ENCODE results near the gene LCORL. TPM values are rescaled to one million over a fixed set of nuclear protein-coding genes. Genes with fewer than 3 reads are reported as not detected.
"Not testable (repeated sequence)": the region's sequence is repeated elsewhere in the genome, so short reads cannot be mapped to it uniquely, and the experiment has no call there.

The LCORL gene
- total RNA-seq, 2 experiments from 2014 or later, result 6.3 to 6.5 TPM

DNA sequence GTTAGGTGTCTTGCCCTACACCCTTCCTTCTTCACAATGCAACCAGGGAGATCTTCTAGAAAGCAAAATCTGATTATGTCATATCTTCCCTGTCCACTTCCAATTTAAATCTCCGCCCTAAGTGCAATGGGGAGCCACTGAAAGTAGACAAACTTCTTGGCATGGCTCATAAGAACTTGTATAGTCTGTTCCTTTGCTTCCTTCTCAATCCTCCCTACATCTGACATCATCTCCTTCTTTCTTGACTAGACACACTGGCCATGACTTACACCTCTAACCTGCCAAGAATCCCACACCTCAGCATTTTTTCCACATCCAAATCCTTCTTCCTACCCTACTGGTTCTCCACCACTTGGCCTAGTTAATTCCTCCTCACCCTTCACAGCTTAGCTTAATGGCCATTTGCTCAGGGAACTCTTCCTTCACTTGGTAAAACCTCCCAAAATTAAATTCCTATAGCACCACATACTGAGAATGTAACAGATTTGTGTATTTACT lies 155.6 kb downstream of the LCORL start:
- no peaks in the 10 kb centered on the region for H3K36me3 ChIP-seq (ENCODE audit: insufficient read depth, low read length)
- H3K9me3 ChIP-seq (ENCODE audit: control insufficient read depth in 1 of 2, insufficient read depth in 1 of 2, low read length in 2 of 2), result peaks cover 9 to 14% of the 10 kb centered on the region in 2 experiments
- ATAC-seq (ENCODE audit: poor library complexity), result no peak
- Mint-ChIP-seq H3K27ac (no peak overlapping the region), H3K27me3 (no peaks in the 10 kb centered on the region), H3K4me1 (ENCODE audit: low read depth) (no peaks in the 10 kb centered on the region), H3K4me3 (no peak overlapping the region), H3K36me3 (ENCODE audit: low read depth) (peaks cover 25% of the 10 kb centered on the region), H3K9me3 (peaks cover 5% of the 10 kb centered on the region)
- TF ChIP-seq, protein P1, sequence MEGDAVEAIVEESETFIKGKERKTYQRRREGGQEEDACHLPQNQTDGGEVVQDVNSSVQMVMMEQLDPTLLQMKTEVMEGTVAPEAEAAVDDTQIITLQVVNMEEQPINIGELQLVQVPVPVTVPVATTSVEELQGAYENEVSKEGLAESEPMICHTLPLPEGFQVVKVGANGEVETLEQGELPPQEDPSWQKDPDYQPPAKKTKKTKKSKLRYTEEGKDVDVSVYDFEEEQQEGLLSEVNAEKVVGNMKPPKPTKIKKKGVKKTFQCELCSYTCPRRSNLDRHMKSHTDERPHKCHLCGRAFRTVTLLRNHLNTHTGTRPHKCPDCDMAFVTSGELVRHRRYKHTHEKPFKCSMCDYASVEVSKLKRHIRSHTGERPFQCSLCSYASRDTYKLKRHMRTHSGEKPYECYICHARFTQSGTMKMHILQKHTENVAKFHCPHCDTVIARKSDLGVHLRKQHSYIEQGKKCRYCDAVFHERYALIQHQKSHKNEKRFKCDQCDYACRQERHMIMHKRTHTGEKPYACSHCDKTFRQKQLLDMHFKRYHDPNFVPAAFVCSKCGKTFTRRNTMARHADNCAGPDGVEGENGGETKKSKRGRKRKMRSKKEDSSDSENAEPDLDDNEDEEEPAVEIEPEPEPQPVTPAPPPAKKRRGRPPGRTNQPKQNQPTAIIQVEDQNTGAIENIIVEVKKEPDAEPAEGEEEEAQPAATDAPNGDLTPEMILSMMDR (IDR thresholded peaks at IDR 0.05), result no peak
- no peak overlapping the region for H3K27ac ChIP-seq (ENCODE audit: low read depth in 1 of 2, low read length in 2 of 2)
- POLR2A ChIA-PET, result no interaction called here
- DNase-seq, result no peak
- H3K4me3 ChIP-seq (ENCODE audit: low read length), result no peak overlapping the region
- H3K4me1 ChIP-seq (ENCODE audit: insufficient read depth, low read length), result no peaks in the 10 kb centered on the region
- no peaks in the 10 kb centered on the region for H3K27me3 ChIP-seq (ENCODE audit: control insufficient read depth in 1 of 2, insufficient read depth in 2 of 2, low read length in 2 of 2)
- CTCF ChIA-PET, result no interaction called here
- intact Hi-C loops (cut with DNase I, micrococcal nuclease), result no loop called here

DNA sequence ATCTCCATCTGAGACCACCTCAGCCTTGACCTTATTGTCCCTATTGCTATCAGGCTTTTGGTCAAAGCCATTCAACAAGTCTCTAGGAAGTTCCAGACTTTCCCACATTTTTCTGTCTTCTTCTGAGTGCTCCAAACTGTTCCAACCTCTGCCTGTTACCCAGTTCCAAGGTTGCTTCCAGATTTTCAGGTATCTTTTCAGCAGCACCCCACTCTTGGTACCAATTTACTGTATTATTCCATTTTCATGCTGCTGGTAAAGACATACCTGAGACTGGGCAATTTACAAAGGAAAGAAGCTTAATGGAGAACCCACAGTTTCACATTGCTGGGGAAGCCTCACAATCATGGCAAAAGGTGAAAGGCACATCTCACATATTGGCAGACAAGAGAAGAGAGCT lies 159.6 kb downstream of the LCORL start:
- ATAC-seq (ENCODE audit: poor library complexity); POLR2A ChIA-PET; H3K36me3 ChIP-seq (ENCODE audit: insufficient read depth, low read length); H3K4me1 Mint-ChIP-seq (ENCODE audit: low read depth); H3K4me1 ChIP-seq (ENCODE audit: insufficient read depth, low read length); intact Hi-C loops (cut with DNase I, micrococcal nuclease); H3K4me3 Mint-ChIP-seq; H3K27ac ChIP-seq (ENCODE audit: low read depth in 1 of 2, low read length in 2 of 2); H3K27me3 Mint-ChIP-seq; DNase-seq; H3K27me3 ChIP-seq (ENCODE audit: control insufficient read depth in 1 of 2, insufficient read depth in 2 of 2, low read length in 2 of 2); H3K4me3 ChIP-seq (ENCODE audit: low read length); CTCF ChIA-PET; H3K27ac Mint-ChIP-seq: not testable (repeated sequence)
- H3K9me3 ChIP-seq (ENCODE audit: control insufficient read depth in 1 of 2, insufficient read depth in 1 of 2, low read length in 2 of 2), result peaks cover 9 to 15% of the 10 kb centered on the region in 2 experiments
- Mint-ChIP-seq H3K36me3 (ENCODE audit: low read depth) (peaks cover 45% of the 10 kb centered on the region), H3K9me3 (peaks cover 12% of the 10 kb centered on the region)

DNA sequence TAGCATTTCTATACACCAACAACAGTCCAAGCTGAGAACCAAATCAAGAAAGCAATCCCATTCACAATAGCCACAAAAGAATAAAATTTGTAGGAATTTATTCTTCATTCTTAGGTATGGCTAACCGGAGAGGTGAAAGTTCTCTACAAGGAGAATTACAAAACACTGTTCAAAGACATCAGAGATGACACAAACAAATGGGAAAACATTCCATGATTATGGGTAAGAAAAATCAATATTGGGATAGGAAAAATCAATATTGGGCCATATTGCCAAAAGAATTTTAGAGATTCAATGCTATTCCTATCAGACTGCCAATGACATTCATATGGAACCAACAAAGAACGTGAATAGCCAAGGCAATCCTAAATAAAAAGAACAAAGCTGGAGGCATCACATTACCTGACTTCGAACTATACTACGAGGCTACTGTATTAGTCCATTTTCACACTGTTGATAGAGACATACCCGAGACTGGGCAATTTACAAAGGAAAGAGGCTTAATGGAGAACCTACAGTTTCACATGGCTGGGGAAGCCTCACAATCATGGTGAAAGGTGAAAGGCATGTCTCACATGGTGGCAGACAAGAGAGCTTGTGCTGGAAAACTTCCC lies 161.7 kb downstream of the LCORL start:
- Mint-ChIP-seq H3K4me1 (ENCODE audit: low read depth) (no peaks in the 10 kb centered on the region), H3K36me3 (ENCODE audit: low read depth) (peaks cover 41% of the 10 kb centered on the region), H3K27ac (no peak overlapping the region), H3K4me3 (no peak overlapping the region), H3K9me3 (peaks cover 12% of the 10 kb centered on the region), H3K27me3 (no peaks in the 10 kb centered on the region)
- TF ChIP-seq, protein P1 (IDR thresholded peaks at IDR 0.05), result no peak
- H3K27me3 ChIP-seq (ENCODE audit: control insufficient read depth in 1 of 2, insufficient read depth in 2 of 2, low read length in 2 of 2), result no peaks in the 10 kb centered on the region
- POLR2A ChIA-PET, result no interaction called here
- H3K9me3 ChIP-seq (ENCODE audit: control insufficient read depth in 1 of 2, insufficient read depth in 1 of 2, low read length in 2 of 2), result peaks cover 9 to 15% of the 10 kb centered on the region in 2 experiments
- no peak overlapping the region for H3K4me3 ChIP-seq (ENCODE audit: low read length)
- no peaks in the 10 kb centered on the region for H3K4me1 ChIP-seq (ENCODE audit: insufficient read depth, low read length)
- no peaks in the 10 kb centered on the region for H3K36me3 ChIP-seq (ENCODE audit: insufficient read depth, low read length)
- DNase-seq, result no peak
- no peak overlapping the region for H3K27ac ChIP-seq (ENCODE audit: low read depth in 1 of 2, low read length in 2 of 2)
- ATAC-seq (ENCODE audit: poor library complexity), result no peak
- intact Hi-C loops (cut with DNase I, micrococcal nuclease), result no loop called here
- CTCF ChIA-PET, result no interaction called here

DNA sequence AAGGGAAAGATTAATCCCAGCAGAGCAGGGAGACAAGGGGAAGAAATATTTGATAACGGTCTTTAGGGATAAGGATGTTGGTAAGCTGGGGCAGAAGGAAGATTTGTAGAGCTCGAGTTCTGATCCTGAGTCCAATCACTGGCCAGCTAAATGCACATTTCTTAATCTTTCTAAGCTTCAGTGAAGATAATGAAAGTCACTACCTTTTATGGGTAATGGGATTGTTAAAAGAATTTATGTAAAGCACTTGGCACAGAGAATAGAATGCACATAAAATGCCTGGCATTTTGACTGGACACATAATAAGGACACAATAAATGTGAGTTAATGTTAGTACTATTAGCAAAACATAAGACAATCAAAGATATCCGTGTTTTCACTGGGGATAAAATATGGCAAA lies 167.5 kb downstream of the LCORL start:
- H3K4me1 ChIP-seq (ENCODE audit: insufficient read depth, low read length), result no peaks in the 10 kb centered on the region
- H3K27ac ChIP-seq (ENCODE audit: low read depth in 1 of 2, low read length in 2 of 2), result no peak overlapping the region
- no peaks in the 10 kb centered on the region for H3K27me3 Mint-ChIP-seq
- H3K36me3 Mint-ChIP-seq (ENCODE audit: low read depth), result peaks cover 7% of the 10 kb centered on the region
- TF ChIP-seq, protein P1 (IDR thresholded peaks at IDR 0.05), result no peak
- H3K4me3 ChIP-seq (ENCODE audit: low read length), result no peak overlapping the region
- no peaks in the 10 kb centered on the region for H3K9me3 ChIP-seq (ENCODE audit: control insufficient read depth in 1 of 2, insufficient read depth in 1 of 2, low read length in 2 of 2)
- no peaks in the 10 kb centered on the region for H3K27me3 ChIP-seq (ENCODE audit: control insufficient read depth in 1 of 2, insufficient read depth in 2 of 2, low read length in 2 of 2)
- intact Hi-C loops (cut with DNase I, micrococcal nuclease), result no loop called here
- no peak for ATAC-seq (ENCODE audit: poor library complexity)
- H3K4me1 Mint-ChIP-seq (ENCODE audit: low read depth), result no peaks in the 10 kb centered on the region
- no peaks in the 10 kb centered on the region for H3K36me3 ChIP-seq (ENCODE audit: insufficient read depth, low read length)
- peaks cover 3% of the 10 kb centered on the region for H3K9me3 Mint-ChIP-seq
- ChIA-PET CTCF (interaction anchor here (1.2 kb wide), 1 partner anchor 10 kb away, joined by 4 read pairs; no protein-coding TSS in a partner anchor), POLR2A (no interaction called here)
- no peak overlapping the region for H3K27ac Mint-ChIP-seq
- DNase-seq, result no peak
- H3K4me3 Mint-ChIP-seq, result no peak overlapping the region

Measured in CD4-positive, alpha-beta T cell (primary cell).